GM12801 (cell line): ENCODE results near the gene PCIF1.

ENCODE experiments used
- TF ChIP-seq, protein P1 (sequence below): IDR thresholded peaks from one replicate; pipeline ENCODE4 v1.5.1; 2011; ENCODE audit warnings: control low read depth; ENCODE audit not compliant: insufficient read length; ENCODE audit errors: extremely low read depth

The PCIF1 gene

GRCh38 chr20:45997187-45997586, 62.7 kb downstream of the PCIF1 start:
- TF ChIP-seq, protein P1, sequence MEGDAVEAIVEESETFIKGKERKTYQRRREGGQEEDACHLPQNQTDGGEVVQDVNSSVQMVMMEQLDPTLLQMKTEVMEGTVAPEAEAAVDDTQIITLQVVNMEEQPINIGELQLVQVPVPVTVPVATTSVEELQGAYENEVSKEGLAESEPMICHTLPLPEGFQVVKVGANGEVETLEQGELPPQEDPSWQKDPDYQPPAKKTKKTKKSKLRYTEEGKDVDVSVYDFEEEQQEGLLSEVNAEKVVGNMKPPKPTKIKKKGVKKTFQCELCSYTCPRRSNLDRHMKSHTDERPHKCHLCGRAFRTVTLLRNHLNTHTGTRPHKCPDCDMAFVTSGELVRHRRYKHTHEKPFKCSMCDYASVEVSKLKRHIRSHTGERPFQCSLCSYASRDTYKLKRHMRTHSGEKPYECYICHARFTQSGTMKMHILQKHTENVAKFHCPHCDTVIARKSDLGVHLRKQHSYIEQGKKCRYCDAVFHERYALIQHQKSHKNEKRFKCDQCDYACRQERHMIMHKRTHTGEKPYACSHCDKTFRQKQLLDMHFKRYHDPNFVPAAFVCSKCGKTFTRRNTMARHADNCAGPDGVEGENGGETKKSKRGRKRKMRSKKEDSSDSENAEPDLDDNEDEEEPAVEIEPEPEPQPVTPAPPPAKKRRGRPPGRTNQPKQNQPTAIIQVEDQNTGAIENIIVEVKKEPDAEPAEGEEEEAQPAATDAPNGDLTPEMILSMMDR, result no peak
